H1 (cell line): ENCODE data around the gene BCKDHA. TPM values are rescaled to one million over a fixed set of nuclear protein-coding genes. Genes with fewer than 3 reads are reported as not detected.
A peak's percentile ranks its signal among the peaks of the same experiment; 100 is the strongest.

ENCODE experiments used
- CTCF ChIA-PET: fragments of 300-600 bp; sonication (Branson Sonifier 250); formaldehyde crosslinking; loops from one replicate; lab custom pipeline; 2021; ENCODE audit not compliant: partially characterized antibody; lab: Charles Lee
- POLR2A ChIA-PET: fragments of 300-600 bp; sonication (Branson Sonifier 250); formaldehyde crosslinking; loops from one replicate; lab custom pipeline; 2021; ENCODE audit warnings: inconsistent platforms; ENCODE audit not compliant: partially characterized antibody; lab: Charles Lee
- DNase-seq, 2 experiments: peaks; one replicate each; pipeline versions ENCODE4 v3.0.0 to v3.0.0-alpha.2; 2010 to 2022; ENCODE audit warnings: low spot score in 2 of 2, low read depth in 1 of 2, mixed read lengths in 1 of 2
- FAIRE-seq: peaks from 2 replicates; lab custom pipeline; 2011; peaks lifted over from hg19 to GRCh38; lab: Jason Lieb, UNC
- H2AFZ ChIP-seq: 2 replicates; pipeline ENCODE4 v1.8.1; 2012; ENCODE audit warnings: low read length, inconsistent platforms
- H2AK5ac ChIP-seq: 2 replicates; pipeline ENCODE4 v1.6.1; 2013; ENCODE audit warnings: low read depth, low read length
- H2BK120ac ChIP-seq: replicated peaks from 2 replicates; pipeline ENCODE3; 2013; ENCODE audit warnings: low read depth, low read length, inconsistent platforms
- H2BK12ac ChIP-seq: 2 replicates; pipeline ENCODE4 v1.6.1; 2013; ENCODE audit warnings: low read depth, low read length
- H2BK15ac ChIP-seq: 2 replicates; pipeline ENCODE4 v1.6.1; 2013; ENCODE audit warnings: low read length
- H2BK20ac ChIP-seq: 2 replicates; pipeline ENCODE4 v1.6.1; 2013; ENCODE audit warnings: low read length
- H2BK5ac ChIP-seq: 2 replicates; pipeline ENCODE4 v1.6.1; 2013; ENCODE audit warnings: low read depth, low read length
- H3K14ac ChIP-seq: 2 replicates; pipeline ENCODE4 v1.6.1; 2013; ENCODE audit warnings: inconsistent platforms; ENCODE audit not compliant: insufficient read length
- H3K18ac ChIP-seq: 2 replicates; pipeline ENCODE4 v1.6.1; 2013; ENCODE audit warnings: low read length; ENCODE audit errors: extremely low read depth
- H3K23ac ChIP-seq: 2 replicates; pipeline ENCODE4 v1.6.1; 2013; ENCODE audit warnings: inconsistent platforms; ENCODE audit not compliant: insufficient read length
- H3K23me2 ChIP-seq: 2 replicates; pipeline ENCODE4 v1.6.1; 2013; ENCODE audit warnings: low read depth, low read length
- H3K27ac ChIP-seq: 2 replicates; pipeline ENCODE4 v1.6.1; 2011; ENCODE audit warnings: low read depth, low read length, inconsistent platforms
- H3K27me3 ChIP-seq, 4 experiments: replicated peaks in 1 of 4; 1 replicate in 1 of 4; 2 replicates in 3 of 4; pipeline versions ENCODE4 v1.6.1 to v1.8.1; 2011 to 2013; ENCODE audit warnings: low read length in 3 of 4, mild to moderate bottlenecking in 3 of 4, inconsistent platforms in 2 of 4, mixed read lengths in 2 of 4, moderate library complexity in 1 of 4; ENCODE audit not compliant: control insufficient read depth in 3 of 4, insufficient read depth in 3 of 4; ENCODE audit errors: extremely low read depth in 1 of 4
- H3K36me3 ChIP-seq, 4 experiments: 2 replicates each; pipeline versions ENCODE4 v1.6.1 to v1.8.1; 2011 to 2013; ENCODE audit warnings: mild to moderate bottlenecking in 4 of 4, low read length in 3 of 4, moderate library complexity in 2 of 4, control low read depth in 1 of 4, inconsistent platforms in 1 of 4; ENCODE audit not compliant: insufficient read depth in 4 of 4, control insufficient read depth in 2 of 4
- H3K4ac ChIP-seq: replicated peaks from 2 replicates; pipeline ENCODE3; 2013; ENCODE audit warnings: low read length, low read depth, mixed read lengths, inconsistent platforms; ENCODE audit not compliant: insufficient read length
- H3K4me1 ChIP-seq, 4 experiments: replicated peaks in 1 of 4; 1 replicate in 1 of 4; 2 replicates in 3 of 4; pipeline versions ENCODE4 v1.6.1 to v1.8.1; 2011 to 2013; ENCODE audit warnings: low read length in 3 of 4, inconsistent platforms in 2 of 4, mixed read lengths in 1 of 4; ENCODE audit not compliant: insufficient read depth in 4 of 4, control insufficient read depth in 3 of 4
- H3K4me2 ChIP-seq, 2 experiments: 2 replicates each; pipeline versions ENCODE4 v1.6.1 to v1.8.1; 2011 to 2013; ENCODE audit warnings: low read depth in 2 of 2, low read length in 2 of 2, control low read depth in 1 of 2, inconsistent platforms in 1 of 2, mild to moderate bottlenecking in 1 of 2; ENCODE audit not compliant: insufficient read depth in 1 of 2
- H3K4me3 ChIP-seq, 4 experiments: fragments of 200-600, 300-600 bp in 1 of 4; sonication (generic), shearing (Covaris generic), sonication (Bioruptor Twin) in 1 of 4; 2 replicates each; pipeline versions ENCODE4 v1.5.1 to v1.8.1; 2011 to 2016; ENCODE audit warnings: low read length in 4 of 4, low read depth in 3 of 4, control low read depth in 2 of 4, inconsistent platforms in 2 of 4, mild to moderate bottlenecking in 2 of 4, mixed read lengths in 1 of 4, moderate library complexity in 1 of 4; ENCODE audit not compliant: insufficient read depth in 2 of 4; ENCODE audit errors: extremely low read depth in 1 of 4
- H3K56ac ChIP-seq: replicated peaks from 2 replicates; pipeline ENCODE3; 2013; ENCODE audit warnings: low read depth, mild to moderate bottlenecking, mixed read lengths, low read length, inconsistent platforms; ENCODE audit not compliant: insufficient read length
- H3K79me1 ChIP-seq: 2 replicates; pipeline ENCODE4 v1.6.1; 2013; ENCODE audit warnings: low read depth, low read length, control low read depth
- H3K79me2 ChIP-seq, 2 experiments: 2 replicates each; pipeline versions ENCODE4 v1.6.1 to v1.8.1; 2012 to 2013; ENCODE audit warnings: low read length in 2 of 2, mild to moderate bottlenecking in 2 of 2, inconsistent platforms in 1 of 2; ENCODE audit not compliant: insufficient read depth in 2 of 2, control insufficient read depth in 1 of 2
- H3K9ac ChIP-seq, 4 experiments: replicated peaks in 1 of 4; 1 replicate in 1 of 4; 2 replicates in 3 of 4; pipeline versions ENCODE4 v1.6.1 to v1.8.1; 2011 to 2013; ENCODE audit warnings: low read depth in 3 of 4, low read length in 3 of 4, control low read depth in 2 of 4, mild to moderate bottlenecking in 2 of 4, moderate library complexity in 2 of 4, inconsistent platforms in 1 of 4; ENCODE audit errors: extremely low read depth in 1 of 4
- H3K9me3 ChIP-seq, 2 experiments: 2 replicates each; pipeline versions ENCODE4 v1.6.1 to v1.8.1; 2012 to 2013; ENCODE audit warnings: mild to moderate bottlenecking in 2 of 2, moderate library complexity in 2 of 2, control low read depth in 1 of 2, inconsistent platforms in 1 of 2, low read depth in 1 of 2, low read length in 1 of 2, mixed read lengths in 1 of 2; ENCODE audit not compliant: insufficient read depth in 2 of 2
- H4K20me1 ChIP-seq, 2 experiments: replicated peaks in 1 of 2; 2 replicates each; pipeline versions ENCODE3 to v1.8.1; 2011 to 2013; ENCODE audit warnings: inconsistent platforms in 2 of 2, low read length in 2 of 2, mild to moderate bottlenecking in 1 of 2; ENCODE audit not compliant: insufficient read depth in 2 of 2, control insufficient read depth in 1 of 2
- H4K5ac ChIP-seq: 2 replicates; pipeline ENCODE4 v1.6.1; 2013; ENCODE audit warnings: low read length, low read depth, mixed read lengths, inconsistent platforms; ENCODE audit not compliant: insufficient read length
- H4K8ac ChIP-seq: 2 replicates; pipeline ENCODE4 v1.8.0; 2013; ENCODE audit warnings: mild to moderate bottlenecking, moderate library complexity, low read length, inconsistent platforms; ENCODE audit not compliant: insufficient read depth; ENCODE audit errors: extremely low read depth
- H4K91ac ChIP-seq: replicated peaks from 2 replicates; pipeline ENCODE3; 2013; ENCODE audit warnings: low read length, mixed read lengths, inconsistent platforms; ENCODE audit not compliant: insufficient read length
- KDM4A ChIP-seq: IDR thresholded peaks from one replicate; pipeline ENCODE4 v1.7.1; 2012; ENCODE audit warnings: low read depth, mild to moderate bottlenecking, moderate library complexity, low read length, inconsistent platforms; ENCODE audit not compliant: severe bottlenecking
- RAD21 ChIP-seq, 2 experiments: IDR thresholded peaks in 1 of 2; conservative IDR thresholded peaks in 1 of 2; 2 replicates each; pipeline ENCODE4 v1.6.1; 2011; ENCODE audit warnings: low read depth in 2 of 2, low read length in 2 of 2, improper control_type of control experiment in 1 of 2, inconsistent platforms in 1 of 2, mild to moderate bottlenecking in 1 of 2, moderate library complexity in 1 of 2
- WGBS, 2 experiments: shearing (Covaris generic) in 1 of 2; methylation state at CpG; one replicate each; pipeline versions ENCODE4 v1.1.6 to v1.1.7; 2013 to 2015; ENCODE audit warnings: low lambda C conversion rate in 2 of 2, mixed read lengths in 2 of 2, inconsistent platforms in 1 of 2, low coverage in 1 of 2, missing lambda C conversion rate in 1 of 2; ENCODE audit not compliant: insufficient replicate concordance in 2 of 2, insufficient coverage in 1 of 2, insufficient read length in 1 of 2; ENCODE audit errors: extremely low coverage in 1 of 2, missing lambda C conversion rate in 1 of 2; 5-methylcytosine and 5-hydroxymethylcytosine counted together
- polyA plus RNA-seq, 7 experiments: library from polyadenylated mRNA; depleted of rRNA in 3 of 7; stranded (reverse) in 5 of 7; unstranded in 2 of 7; fragments of >200 nt in 5 of 7; fragments of 200-250 nt in 2 of 7; gene quantifications; 1 replicate in 5 of 7; 2 replicates in 1 of 7; 4 replicates in 1 of 7; pipeline versions ENCODE4 v1.2.1 to v1.2.3, GENCODE V29; 2011 to 2013; ENCODE audit warnings: missing spikeins in 2 of 7, mixed read lengths in 2 of 7
- total RNA-seq: library from RNA; stranded (reverse); fragmentation: NEBNext Ultra II Directional; extraction: Animal tissue kit (Norgen Biotek cat#: 25700); gene quantifications from 2 replicates; pipeline ENCODE4 v1.2.1, GENCODE V29; 2021
- TF ChIP-seq, protein P1 (sequence below), 3 experiments: IDR thresholded peaks; 1 replicate in 2 of 3; 2 replicates in 1 of 3; pipeline versions ENCODE4 v1.5.1 to v1.6.1; 2011; ENCODE audit warnings: low read length in 3 of 3, mild to moderate bottlenecking in 3 of 3, inconsistent platforms in 2 of 3, low read depth in 1 of 3, moderate library complexity in 1 of 3; ENCODE audit not compliant: insufficient read depth in 1 of 3; ENCODE audit errors: control extremely low read depth in 1 of 3

Gene BCKDHA
- total and polyA plus RNA-seq, 2 of the 8 experiments (the other 6 are each of a cell fraction or from before 2014, with no cell fraction given), result 14.2 to 69.6 TPM

- CTCF ChIA-PET, result interaction anchor here (0.6 to 4.1 kb wide), 17 partner anchors 8 to 434 kb away, joined by 3 to 21 read pairs (median 3); partner anchors contain the start of genes DMAC2 and ERICH4
- no peak for FAIRE-seq
- POLR2A ChIA-PET, result interaction anchor here (0.8 to 1.7 kb wide), 9 partner anchors 8 to 166 kb away, joined by 3 to 12 read pairs (median 4); partner anchors contain the start of genes B9D2 and DMAC2
Measured at GRCh38 chr19:41431426-41432386, 34.1 kb downstream of the BCKDHA start.

More at GRCh38 chr19:41431426-41432386, 34.1 kb downstream of the BCKDHA start:
- H3K23ac ChIP-seq, result no peak overlapping the region
- H2AFZ ChIP-seq, result no peak overlapping the region
- H2BK5ac ChIP-seq, result peak overlapping the region; percentile 8; the same call in 1 of the 2 replicates
- peaks cover 15% of the 10 kb centered on the region for H3K23me2 ChIP-seq
- no peak overlapping the region for H4K91ac ChIP-seq
- no peak overlapping the region for H2BK120ac ChIP-seq
- H3K79me1 ChIP-seq, result no peaks in the 10 kb centered on the region
- no peaks in the 10 kb centered on the region for H3K79me2 ChIP-seq
- H3K56ac ChIP-seq, result no peak overlapping the region
- H3K18ac ChIP-seq, result no peak overlapping the region
- 0 out of 2 replicates have a peak overlapping the region, but pooled peaks have one; percentile 70 for H2BK12ac ChIP-seq
- H3K27ac ChIP-seq, result no peak overlapping the region
- H3K9me3 ChIP-seq, result no peaks in the 10 kb centered on the region
- H3K4me2 ChIP-seq, result no peak overlapping the region
- no peak overlapping the region for H2BK20ac ChIP-seq
- no peaks in the 10 kb centered on the region for H3K27me3 ChIP-seq
- H3K14ac ChIP-seq, result no peak overlapping the region
- H3K4me3 ChIP-seq, result no peak overlapping the region
- H2AK5ac ChIP-seq, result no peak overlapping the region
- no peak overlapping the region for H4K8ac ChIP-seq
- TF ChIP-seq RAD21 (IDR thresholded peaks at IDR 0.05 in 1 of 2, conservative IDR thresholded peaks at IDR 0.05 in 1 of 2; ENCODE audit: low read depth in 2 of 2, low read length in 2 of 2) (peak; percentile 31 to 47), KDM4A (no peak)
- TF ChIP-seq, protein P1, sequence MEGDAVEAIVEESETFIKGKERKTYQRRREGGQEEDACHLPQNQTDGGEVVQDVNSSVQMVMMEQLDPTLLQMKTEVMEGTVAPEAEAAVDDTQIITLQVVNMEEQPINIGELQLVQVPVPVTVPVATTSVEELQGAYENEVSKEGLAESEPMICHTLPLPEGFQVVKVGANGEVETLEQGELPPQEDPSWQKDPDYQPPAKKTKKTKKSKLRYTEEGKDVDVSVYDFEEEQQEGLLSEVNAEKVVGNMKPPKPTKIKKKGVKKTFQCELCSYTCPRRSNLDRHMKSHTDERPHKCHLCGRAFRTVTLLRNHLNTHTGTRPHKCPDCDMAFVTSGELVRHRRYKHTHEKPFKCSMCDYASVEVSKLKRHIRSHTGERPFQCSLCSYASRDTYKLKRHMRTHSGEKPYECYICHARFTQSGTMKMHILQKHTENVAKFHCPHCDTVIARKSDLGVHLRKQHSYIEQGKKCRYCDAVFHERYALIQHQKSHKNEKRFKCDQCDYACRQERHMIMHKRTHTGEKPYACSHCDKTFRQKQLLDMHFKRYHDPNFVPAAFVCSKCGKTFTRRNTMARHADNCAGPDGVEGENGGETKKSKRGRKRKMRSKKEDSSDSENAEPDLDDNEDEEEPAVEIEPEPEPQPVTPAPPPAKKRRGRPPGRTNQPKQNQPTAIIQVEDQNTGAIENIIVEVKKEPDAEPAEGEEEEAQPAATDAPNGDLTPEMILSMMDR (IDR thresholded peaks at IDR 0.05; ENCODE audit: control extremely low read depth in 1 of 3, insufficient read depth in 1 of 3, low read depth in 1 of 3, low read length in 3 of 3), result peak in 2 of 3 experiments; percentile 27 to 35; a peak in 3 of 4 replicates
- H3K4me1 ChIP-seq, result peaks cover 0 to 13% (median 4%) of the 10 kb centered on the region in 4 experiments; a peak in 5 of 7 replicates
- no peak overlapping the region for H3K4ac ChIP-seq
- peaks cover 0 to 15% of the 10 kb centered on the region in 2 experiments for H4K20me1 ChIP-seq
- H4K5ac ChIP-seq, result no peak overlapping the region
- WGBS, 2 experiments, result 89% methylated on average over 23 of the region's 23 CpGs; no CpG with 5 or more reads in 1 of the 2 experiments
- no peak for DNase-seq
- no peak overlapping the region for H3K9ac ChIP-seq
- H3K36me3 ChIP-seq, result peaks cover 9 to 20% (median 18%) of the 10 kb centered on the region in 4 experiments; a peak in 7 of 8 replicates
- no peak overlapping the region for H2BK15ac ChIP-seq
